DMS153 (cell line): ENCODE data around the gene S100A7A.
"Not testable (repeated sequence)": the region's sequence is repeated elsewhere in the genome, so short reads cannot be mapped to it uniquely, and the experiment has no call there.

ENCODE experiments used
- DNase-seq: peaks from one replicate; lab custom pipeline; 2025; lab: John Stamatoyannopoulos, UW

The S100A7A gene

GRCh38 chr1:153426809-153427208, 10.5 kb downstream of the S100A7A start:
- DNase-seq = no peak

GRCh38 chr1:153428073-153428638, 11.8 kb downstream of the S100A7A start:
- no peak for DNase-seq

- DNase-seq = no peak
Measured at GRCh38 chr1:153428791-153429190, 12.5 kb downstream of the S100A7A start.

GRCh38 chr1:153429266-153430165, 13.2 kb downstream of the S100A7A start:
- peak; percentile 96 for DNase-seq

- DNase-seq = no peak
Measured at GRCh38 chr1:153430166-153430553, 13.8 kb downstream of the S100A7A start.

- DNase-seq = no peak
Measured at GRCh38 chr1:153430561-153430960, 14.2 kb downstream of the S100A7A start.

GRCh38 chr1:153431002-153431401, 14.7 kb downstream of the S100A7A start:
- no peak for DNase-seq

- DNase-seq = no peak
Measured at GRCh38 chr1:153431427-153431826, 15.1 kb downstream of the S100A7A start.

GRCh38 chr1:153431928-153432327, 15.6 kb downstream of the S100A7A start:
- no peak for DNase-seq

GRCh38 chr1:153432874-153433681, 16.8 kb downstream of the S100A7A start:
- no peak for DNase-seq

- no peak for DNase-seq
Measured at GRCh38 chr1:153434746-153435455, 18.6 kb downstream of the S100A7A start.

- no peak for DNase-seq
Measured at GRCh38 chr1:153437236-153437635, 20.9 kb downstream of the S100A7A start.

- DNase-seq = no peak
Measured at GRCh38 chr1:153438599-153438998, 22.3 kb downstream of the S100A7A start.

GRCh38 chr1:153439273-153439672, 23.0 kb downstream of the S100A7A start:
- no peak for DNase-seq

GRCh38 chr1:153441238-153441755, 25.0 kb downstream of the S100A7A start:
- DNase-seq = peak; percentile 84

- DNase-seq = no peak
Measured at GRCh38 chr1:153443486-153443885, 27.2 kb downstream of the S100A7A start.

GRCh38 chr1:153444078-153444477, 27.8 kb downstream of the S100A7A start:
- DNase-seq = no peak

GRCh38 chr1:153447498-153448170, 31.3 kb downstream of the S100A7A start:
- no peak for DNase-seq

- DNase-seq = not testable (repeated sequence)
Measured at GRCh38 chr1:153448851-153449250, 32.5 kb downstream of the S100A7A start.

- DNase-seq = no peak
Measured at GRCh38 chr1:153456396-153456795, 40.1 kb downstream of the S100A7A start.

- DNase-seq = no peak
Measured at GRCh38 chr1:153459655-153460054, 43.3 kb downstream of the S100A7A start.
